Body of pancreas (tissue), 4 donors: ENCODE measurements around the gene CYP3A5. TPM values are rescaled to one million over a fixed set of nuclear protein-coding genes. Genes with fewer than 3 reads are reported as not detected.

Experiments
- ATAC-seq: fragments of 150-250 bp; one replicate; pipeline ENCODE4 v1.9.1; 2016
- DNase-seq, 4 donors: peaks; one replicate each; pipeline ENCODE4 v3.0.0-alpha.2; 2019
- H3K27ac ChIP-seq, 4 donors: fragments of 200-600 bp; sonication (generic); 1 replicate in 3 of 4; 2 replicates in 1 of 4; pipeline versions ENCODE4 v1.5.1 to v1.6.1; 2016 to 2019; ENCODE audit warnings: mild to moderate bottlenecking in 1 of 4, mixed read lengths in 1 of 4, moderate library complexity in 1 of 4
- H3K27me3 ChIP-seq, 2 donors: fragments of 200-600 bp; sonication (generic); one replicate each; pipeline ENCODE4 v1.6.0; 2016; ENCODE audit warnings: mild to moderate bottlenecking in 1 of 2
- H3K36me3 ChIP-seq, 2 donors: fragments of 200-600 bp; sonication (generic); replicated peaks in 1 of 2; 2 replicates each; pipeline ENCODE4 v1.5.1; 2016; ENCODE audit warnings: low read depth in 2 of 2; ENCODE audit not compliant: insufficient read depth in 1 of 2
- H3K4me1 ChIP-seq: fragments of 200-600 bp; sonication (generic); one replicate; pipeline ENCODE4 v1.6.0; 2016
- H3K4me3 ChIP-seq, 2 donors: fragments of 200-600 bp; sonication (generic); 1 replicate in 1 of 2; 2 replicates in 1 of 2; pipeline ENCODE4 v1.5.1; 2016 to 2019
- H3K9me3 ChIP-seq, 3 donors: fragments of 200-600 bp; sonication (generic); 1 replicate in 2 of 3; 2 replicates in 1 of 3; pipeline ENCODE4 v1.5.1; 2016
- CTCF ChIP-seq, 7 experiments: fragments of 450-650 bp in 4 of 7; fragments of 200-600 bp in 3 of 7; sonication (generic) in 3 of 7; IDR thresholded peaks; one replicate each; pipeline ENCODE4 v1.5.1; 2016 to 2019; ENCODE audit warnings: antibody characterized with exemption in 7 of 7
- POLR2A ChIP-seq, 3 donors: fragments of 450-650 bp; IDR thresholded peaks; one replicate each; pipeline ENCODE4 v1.6.1; 2016; ENCODE audit warnings: antibody characterized with exemption in 3 of 3, mild to moderate bottlenecking in 2 of 3
- WGBS, 2 donors: methylation state at CpG; one replicate each; pipeline ENCODE4 v1.1.5; 2017; 5-methylcytosine and 5-hydroxymethylcytosine counted together
- intact Hi-C: fragments of 100-400 bp; cut with DNase I; formaldehyde crosslinking; loops from one replicate; pipeline ENCODE4 v1.15.1; 2023
- total RNA-seq, 2 donors: library from RNA; depleted of rRNA; stranded (reverse); fragments of >200 nt; gene quantifications; one replicate each; pipeline ENCODE4 v1.1.0, GENCODE V29; 2016

CYP3A5 gene
- total RNA-seq, 2 donors from 2014 or later, result 170 to 358 TPM

- TF ChIP-seq CTCF (IDR thresholded peaks at IDR 0.05), result no peak
- TF ChIP-seq POLR2A (IDR thresholded peaks at IDR 0.05), result no peak
- intact Hi-C loops, result no loop called here
- ATAC-seq, result peak; percentile 91
- peaks cover 13% of the 10 kb centered on the region for H3K4me1 ChIP-seq
- WGBS, 2 donors, result 15 to 20% methylated on average over 4 of the region's 4 CpGs
- H3K36me3 ChIP-seq, result no peaks in the 10 kb centered on the region
- no peak overlapping the region for H3K4me3 ChIP-seq
- H3K27ac ChIP-seq, result peak overlapping the region in 3 of 4 donors; percentile 11 to 45 (median 42)
- DNase-seq, result peak; percentile 40 to 66 (median 52)
- H3K9me3 ChIP-seq, result no peaks in the 10 kb centered on the region
- H3K27me3 ChIP-seq, result no peaks in the 10 kb centered on the region
Observed at GRCh38 chr7:99719996-99720769, 40.4 kb upstream of the CYP3A5 start.

- 69 to 83% methylated on average over 3 of the region's 3 CpGs for WGBS, 2 donors
- H3K4me3 ChIP-seq, result no peak overlapping the region
- H3K4me1 ChIP-seq, result no peaks in the 10 kb centered on the region
- H3K27me3 ChIP-seq, result no peaks in the 10 kb centered on the region
- H3K27ac ChIP-seq, result no peak overlapping the region
- no peaks in the 10 kb centered on the region for H3K9me3 ChIP-seq
- no peak for ATAC-seq
- no peaks in the 10 kb centered on the region for H3K36me3 ChIP-seq
- no peak for DNase-seq
- intact Hi-C loops, result no loop called here
- TF ChIP-seq POLR2A (IDR thresholded peaks at IDR 0.05) (no peak), CTCF (IDR thresholded peaks at IDR 0.05) (peak in 2 of 7 experiments; percentile 6)
Observed at GRCh38 chr7:99713995-99714570, 34.3 kb upstream of the CYP3A5 start.

DNA sequence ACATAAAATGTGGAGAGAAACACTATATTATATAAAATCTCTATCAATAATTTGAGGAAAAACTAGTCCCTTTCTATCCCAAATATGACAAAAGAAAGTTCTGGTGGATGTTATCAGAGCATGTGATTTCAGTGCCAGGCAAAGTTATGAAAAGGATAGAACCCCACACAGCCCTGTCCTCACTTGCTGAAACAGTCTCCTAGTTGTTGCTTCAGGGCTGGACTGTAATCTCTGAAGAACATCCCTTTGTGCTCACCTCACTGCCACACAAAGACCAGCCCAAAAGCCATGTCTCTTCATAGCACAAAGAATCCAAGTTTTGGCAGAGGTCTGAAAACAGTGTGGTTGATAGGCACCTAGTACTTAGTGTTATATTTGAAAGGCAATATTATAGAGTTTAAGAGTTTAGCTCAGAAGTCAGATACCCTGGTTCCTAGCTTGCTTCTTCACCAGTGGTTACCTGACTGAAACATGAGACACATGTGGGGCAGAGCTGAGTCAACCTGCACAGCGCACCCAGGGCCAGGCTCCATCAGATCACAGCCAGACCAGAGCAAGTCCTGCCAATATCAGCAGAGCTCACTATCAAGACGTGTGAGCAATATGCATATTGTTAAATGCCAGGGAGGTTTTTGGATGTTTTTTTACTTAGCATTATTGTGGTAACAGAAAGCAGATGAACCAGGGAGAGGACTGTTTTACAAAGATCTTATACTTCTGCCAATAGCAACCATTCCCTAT is 30.2 kb upstream of the CYP3A5 start:
- WGBS, 2 donors, result 41 to 68% methylated on average over 2 of the region's 2 CpGs
- TF ChIP-seq CTCF (IDR thresholded peaks at IDR 0.05) (no peak), POLR2A (IDR thresholded peaks at IDR 0.05) (no peak)

GRCh38 chr7:99709260-99709659 is 29.5 kb upstream of the CYP3A5 start:
- TF ChIP-seq POLR2A (IDR thresholded peaks at IDR 0.05) (no peak), CTCF (IDR thresholded peaks at IDR 0.05) (no peak)

More for the DNA sequence above, 30.2 kb upstream of the CYP3A5 start:
- DNase-seq (peak in 1 of 4 donors; percentile 46), ATAC-seq (peak; percentile 60)
- Histone ChIP-seq H3K27ac (no peak overlapping the region), H3K9me3 (no peaks in the 10 kb centered on the region), H3K36me3 (no peaks in the 10 kb centered on the region), H3K27me3 (no peaks in the 10 kb centered on the region), H3K4me3 (no peak overlapping the region), H3K4me1 (no peaks in the 10 kb centered on the region)
- intact Hi-C loops, result no loop called here

More at GRCh38 chr7:99709260-99709659, 29.5 kb upstream of the CYP3A5 start:
- intact Hi-C loops, result no loop called here
- 95 to 100% methylated on average over 2 of the region's 2 CpGs for WGBS, 2 donors
- Histone ChIP-seq H3K4me3 (no peak overlapping the region), H3K27ac (no peak overlapping the region), H3K27me3 (no peaks in the 10 kb centered on the region), H3K9me3 (no peaks in the 10 kb centered on the region), H3K4me1 (no peaks in the 10 kb centered on the region), H3K36me3 (no peaks in the 10 kb centered on the region)
- ATAC-seq (no peak), DNase-seq (no peak)
